MM.1S (cell line): ENCODE data around the gene DCANP1.

ENCODE experiments used
- DNase-seq: peaks from one replicate; pipeline ENCODE4 v3.0.0-alpha.2; 2015
- H2AFZ ChIP-seq: fragments of 300-600 bp; sonication (generic); 2 replicates; pipeline ENCODE4 v1.6.0; 2016; ENCODE audit warnings: antibody characterized with exemption, low read length
- H3F3A ChIP-seq: fragments of 300-600 bp; sonication (generic); 2 replicates; pipeline ENCODE4 v1.6.1; 2016; ENCODE audit warnings: mild to moderate bottlenecking, antibody characterized with exemption, low read length, moderate library complexity, mixed read lengths; ENCODE audit not compliant: insufficient read depth
- H3K27ac ChIP-seq: fragments of 300-600 bp; sonication (generic); 2 replicates; pipeline ENCODE4 v1.5.1; 2016; ENCODE audit warnings: mild to moderate bottlenecking, low read length
- H3K27me3 ChIP-seq: fragments of 300-600 bp; sonication (generic); replicated peaks from 2 replicates; pipeline ENCODE4 v1.6.0; 2016; ENCODE audit warnings: low read length; ENCODE audit not compliant: insufficient read depth
- H3K36me3 ChIP-seq: fragments of 300-600 bp; sonication (generic); replicated peaks from 2 replicates; pipeline ENCODE4 v1.6.1; 2016; ENCODE audit warnings: mild to moderate bottlenecking, low read length, mixed read lengths; ENCODE audit not compliant: insufficient read depth
- H3K4me1 ChIP-seq: fragments of 300-600 bp; sonication (generic); 2 replicates; pipeline ENCODE4 v1.6.1; 2016; ENCODE audit warnings: low read length, mixed read lengths
- H3K4me2 ChIP-seq: fragments of 300-600 bp; sonication (generic); 2 replicates; pipeline ENCODE4 v1.6.0; 2016; ENCODE audit warnings: low read depth, low read length
- H3K4me3 ChIP-seq: fragments of 300-600 bp; sonication (generic); 2 replicates; pipeline ENCODE4 v1.5.1; 2016; ENCODE audit warnings: low read length, mixed read lengths
- H3K79me2 ChIP-seq: fragments of 300-600 bp; sonication (generic); 2 replicates; pipeline ENCODE4 v1.6.1; 2016; ENCODE audit warnings: mixed run types, low read length, mixed read lengths
- H3K9ac ChIP-seq: fragments of 300-600 bp; sonication (generic); 2 replicates; pipeline ENCODE4 v1.6.1; 2016; ENCODE audit warnings: low read length, mixed read lengths
- H3K9me2 ChIP-seq: fragments of 300-600 bp; sonication (generic); replicated peaks from 2 replicates; pipeline ENCODE4 v1.6.1; 2016; ENCODE audit warnings: mild to moderate bottlenecking, low read length, mixed read lengths; ENCODE audit not compliant: insufficient read depth
- H3K9me3 ChIP-seq: fragments of 300-600 bp; sonication (generic); replicated peaks from 2 replicates; pipeline ENCODE4 v1.6.1; 2016; ENCODE audit warnings: mild to moderate bottlenecking, low read length, mixed read lengths; ENCODE audit not compliant: insufficient read depth
- H4K20me1 ChIP-seq: fragments of 300-600 bp; sonication (generic); 2 replicates; pipeline ENCODE4 v1.6.1; 2016; ENCODE audit warnings: mild to moderate bottlenecking, low read length, moderate library complexity, mixed read lengths; ENCODE audit not compliant: insufficient read depth
- CTCF ChIP-seq: fragments of 300-600 bp; sonication (generic); IDR thresholded peaks from 2 replicates; pipeline ENCODE4 v1.5.1; 2016; ENCODE audit warnings: antibody characterized with exemption, low read length, mixed read lengths
- EZH2 ChIP-seq: fragments of 300-600 bp; sonication (generic); optimal IDR thresholded peaks from 2 replicates; pipeline ENCODE3; 2017; ENCODE audit warnings: low read depth, mild to moderate bottlenecking, antibody characterized with exemption, low read length, mixed read lengths
- EZH2phosphoT487 ChIP-seq: fragments of 300-600 bp; sonication (generic); IDR thresholded peaks from 2 replicates; pipeline ENCODE4 v1.6.1; 2018; ENCODE audit warnings: antibody characterized with exemption, low read length

DCANP1 gene

GRCh38 chr5:135486131-135487036, 39.2 kb upstream of the DCANP1 start:
- no peak overlapping the region for H3K9ac ChIP-seq
- no peak overlapping the region for H3K4me2 ChIP-seq
- no peaks in the 10 kb centered on the region for H3K9me3 ChIP-seq
- no peak for TF ChIP-seq CTCF
- TF ChIP-seq EZH2phosphoT487: no peak
- TF ChIP-seq EZH2: no peak
- no peak overlapping the region for H3K27ac ChIP-seq
- no peaks in the 10 kb centered on the region for H4K20me1 ChIP-seq
- H3K79me2 ChIP-seq: no peaks in the 10 kb centered on the region
- H3K9me2 ChIP-seq: no peaks in the 10 kb centered on the region
- DNase-seq: no peak
- no peak overlapping the region for H3K4me3 ChIP-seq
- H3K4me1 ChIP-seq: no peaks in the 10 kb centered on the region
- H2AFZ ChIP-seq: no peak overlapping the region
- H3K27me3 ChIP-seq: peaks cover 26% of the 10 kb centered on the region; the same call in 1 of the 2 replicates
- no peaks in the 10 kb centered on the region for H3F3A ChIP-seq
- H3K36me3 ChIP-seq: no peaks in the 10 kb centered on the region

- no peaks in the 10 kb centered on the region for H3K9me3 ChIP-seq
- H3K4me3 ChIP-seq: no peak overlapping the region
- H3K36me3 ChIP-seq: no peaks in the 10 kb centered on the region
- peaks cover 17% of the 10 kb centered on the region; the same call in 1 of the 2 replicates for H3K27me3 ChIP-seq
- no peak overlapping the region for H3K27ac ChIP-seq
- no peaks in the 10 kb centered on the region for H3K79me2 ChIP-seq
- TF ChIP-seq EZH2 (no peak), CTCF (no peak), EZH2phosphoT487 (no peak)
- H3K4me1 ChIP-seq: no peaks in the 10 kb centered on the region
- H3K9me2 ChIP-seq: no peaks in the 10 kb centered on the region
- no peak overlapping the region for H3K4me2 ChIP-seq
- no peaks in the 10 kb centered on the region for H3F3A ChIP-seq
- no peak overlapping the region for H3K9ac ChIP-seq
- no peak overlapping the region for H2AFZ ChIP-seq
- no peak for DNase-seq
- no peaks in the 10 kb centered on the region for H4K20me1 ChIP-seq
Measured at GRCh38 chr5:135484674-135485086, 37.5 kb upstream of the DCANP1 start.

GRCh38 chr5:135483254-135483653, 36.1 kb upstream of the DCANP1 start:
- no peaks in the 10 kb centered on the region for H3K79me2 ChIP-seq
- no peaks in the 10 kb centered on the region for H3K9me2 ChIP-seq
- no peaks in the 10 kb centered on the region for H3K36me3 ChIP-seq
- no peak overlapping the region for H3K4me3 ChIP-seq
- TF ChIP-seq CTCF (no peak), EZH2 (no peak), EZH2phosphoT487 (no peak)
- no peaks in the 10 kb centered on the region for H3K4me1 ChIP-seq
- no peaks in the 10 kb centered on the region for H3K9me3 ChIP-seq
- no peaks in the 10 kb centered on the region for H4K20me1 ChIP-seq
- H3F3A ChIP-seq: no peaks in the 10 kb centered on the region
- H3K27me3 ChIP-seq: peaks cover 3% of the 10 kb centered on the region; the same call in 1 of the 2 replicates
- H3K4me2 ChIP-seq: no peak overlapping the region
- no peak for DNase-seq
- H3K9ac ChIP-seq: no peak overlapping the region
- H2AFZ ChIP-seq: no peak overlapping the region
- H3K27ac ChIP-seq: no peak overlapping the region
